Stimulated activated naive CD8-positive, alpha-beta T cell treated with anti-CD3 and anti-CD28 coated beads, Interleukin-15, Interleukin-2, amounts not matched to agents 100 U/mL and 50 U/mL, for 24 hours (primary cell): ENCODE measurements around the gene SGIP1.

Source experiments
- ATAC-seq: fragments of 150-1000 bp; cut with Tn5 transposase; one replicate; pipeline ENCODE4 v1.10.0; 2021
- DNase-seq: peaks from one replicate; pipeline ENCODE4 v3.0.0; 2021

SGIP1 gene

GRCh38 chr1:66606362-66607065 lies 72.6 kb downstream of the SGIP1 start:
- DNase-seq (no peak), ATAC-seq (no peak)

GRCh38 chr1:66607458-66607857 lies 73.5 kb downstream of the SGIP1 start:
- no peak for DNase-seq
- ATAC-seq = no peak

- ATAC-seq (no peak), DNase-seq (no peak)
Observed at GRCh38 chr1:66613187-66613586, 79.2 kb downstream of the SGIP1 start.

- ATAC-seq (no peak), DNase-seq (no peak)
Observed at GRCh38 chr1:66617362-66618184, 83.6 kb downstream of the SGIP1 start.

GRCh38 chr1:66618390-66618789 lies 84.4 kb downstream of the SGIP1 start:
- ATAC-seq (no peak), DNase-seq (no peak)

- ATAC-seq = no peak
- no peak for DNase-seq
Observed at GRCh38 chr1:66623812-66624211, 89.9 kb downstream of the SGIP1 start.

GRCh38 chr1:66624412-66625060 lies 90.6 kb downstream of the SGIP1 start:
- no peak for DNase-seq
- peak; percentile 81 for ATAC-seq

GRCh38 chr1:66626261-66626660 lies 92.3 kb downstream of the SGIP1 start:
- no peak for DNase-seq
- no peak for ATAC-seq

GRCh38 chr1:66628926-66629325 lies 95.0 kb downstream of the SGIP1 start:
- DNase-seq (no peak), ATAC-seq (no peak)

- DNase-seq (no peak), ATAC-seq (no peak)
Observed at GRCh38 chr1:66633159-66633558, 99.2 kb downstream of the SGIP1 start.

GRCh38 chr1:66637146-66637545 lies 103.2 kb downstream of the SGIP1 start:
- no peak for ATAC-seq

GRCh38 chr1:66641891-66642473 lies 108.0 kb downstream of the SGIP1 start:
- DNase-seq (no peak), ATAC-seq (no peak)

More at GRCh38 chr1:66637146-66637545, 103.2 kb downstream of the SGIP1 start:
- no peak for DNase-seq

GRCh38 chr1:66642992-66643391 lies 109.0 kb downstream of the SGIP1 start:
- DNase-seq (no peak), ATAC-seq (no peak)

- ATAC-seq (no peak), DNase-seq (no peak)
Observed at GRCh38 chr1:66644331-66644730, 110.4 kb downstream of the SGIP1 start.

GRCh38 chr1:66648901-66649595 lies 115.1 kb downstream of the SGIP1 start:
- DNase-seq (no peak), ATAC-seq (no peak)

- no peak for ATAC-seq
- DNase-seq = no peak
Observed at GRCh38 chr1:66652556-66652955, 118.6 kb downstream of the SGIP1 start.

- no peak for ATAC-seq
Observed at GRCh38 chr1:66654643-66655042, 120.7 kb downstream of the SGIP1 start.

GRCh38 chr1:66671455-66671854 lies 137.5 kb downstream of the SGIP1 start:
- DNase-seq (no peak), ATAC-seq (no peak)

More at GRCh38 chr1:66654643-66655042, 120.7 kb downstream of the SGIP1 start:
- no peak for DNase-seq

- ATAC-seq = no peak
- no peak for DNase-seq
Observed at GRCh38 chr1:66676613-66677298, 142.8 kb downstream of the SGIP1 start.

GRCh38 chr1:66678146-66678545 lies 144.2 kb downstream of the SGIP1 start:
- DNase-seq (no peak), ATAC-seq (no peak)

- DNase-seq (no peak), ATAC-seq (no peak)
Observed at GRCh38 chr1:66679140-66679539, 145.2 kb downstream of the SGIP1 start.
